Urothelium cell line (cell line): Measurements from ENCODE around the gene C1QTNF1.

Source experiments
- DNase-seq: peaks from one replicate; pipeline ENCODE4 v3.0.0; 2011; ENCODE audit warnings: low spot score, mixed read lengths
- FAIRE-seq: peaks from 2 replicates; lab custom pipeline; 2011; peaks lifted over from hg19 to GRCh38; lab: Jason Lieb, UNC

Gene C1QTNF1

DNA sequence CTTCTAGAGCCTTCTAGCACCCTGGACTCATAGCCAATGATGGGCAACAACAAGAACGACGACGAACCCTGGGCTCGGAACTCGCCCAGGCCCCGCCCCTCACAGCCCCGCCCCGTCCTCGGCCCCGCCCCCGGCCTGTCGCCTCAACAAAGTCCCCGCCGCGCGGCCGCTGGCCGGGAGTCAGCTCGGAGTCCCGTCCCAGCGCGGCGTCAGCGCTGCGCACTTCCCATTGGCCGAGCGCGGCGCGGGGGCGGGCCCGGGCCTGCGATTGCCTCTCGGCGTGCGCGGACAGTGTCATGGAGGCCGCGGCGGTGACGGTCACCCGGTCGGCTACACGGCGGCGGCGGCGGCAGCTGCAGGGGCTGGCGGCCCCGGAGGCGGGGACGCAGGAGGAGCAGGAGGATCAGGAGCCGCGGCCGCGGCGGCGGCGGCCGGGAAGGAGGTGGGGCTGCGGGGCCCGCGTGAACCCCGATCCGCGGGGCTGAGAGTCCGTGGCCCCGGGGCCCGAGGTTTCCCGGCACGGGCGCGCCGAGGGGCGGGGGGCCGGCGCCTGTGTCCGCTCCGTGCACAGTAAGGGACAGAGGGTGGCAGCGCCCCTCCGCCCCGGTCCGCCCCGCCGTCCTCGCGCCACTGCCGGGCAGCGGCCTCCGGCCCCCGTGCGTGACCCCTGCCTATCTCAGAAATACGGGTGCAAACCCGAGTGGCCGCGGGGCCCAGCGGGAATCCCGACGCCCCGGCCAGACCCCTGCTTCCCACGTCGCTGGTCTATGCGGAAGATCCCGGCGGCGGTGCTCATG, 50.9 kb downstream of the C1QTNF1 start, which contains the start of gene ENGASE:
ENGASE (plus strand) TSS at position 176 of the 797 bp plus-strand sequence; CDS start at position 297, 121 bp downstream.
- FAIRE-seq (peak; percentile 94), DNase-seq (peak; percentile 100)

DNA sequence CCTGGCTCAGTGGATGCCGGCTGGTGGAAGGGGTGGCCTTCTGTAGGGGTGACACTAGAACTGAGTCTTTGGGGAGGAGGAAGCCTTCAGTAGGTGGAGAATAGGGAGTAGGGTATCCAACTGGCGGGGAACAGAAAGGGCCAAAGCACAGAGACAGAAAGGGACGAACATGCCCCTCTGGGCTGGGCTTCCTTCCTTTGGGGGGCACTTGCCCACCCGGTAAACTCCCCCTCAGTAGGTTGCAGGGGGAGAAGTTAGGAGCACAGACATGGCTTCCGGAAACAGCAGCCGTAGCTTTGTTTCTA, 51.4 kb downstream of the C1QTNF1 start:
- DNase-seq (no peak), FAIRE-seq (no peak)

DNA sequence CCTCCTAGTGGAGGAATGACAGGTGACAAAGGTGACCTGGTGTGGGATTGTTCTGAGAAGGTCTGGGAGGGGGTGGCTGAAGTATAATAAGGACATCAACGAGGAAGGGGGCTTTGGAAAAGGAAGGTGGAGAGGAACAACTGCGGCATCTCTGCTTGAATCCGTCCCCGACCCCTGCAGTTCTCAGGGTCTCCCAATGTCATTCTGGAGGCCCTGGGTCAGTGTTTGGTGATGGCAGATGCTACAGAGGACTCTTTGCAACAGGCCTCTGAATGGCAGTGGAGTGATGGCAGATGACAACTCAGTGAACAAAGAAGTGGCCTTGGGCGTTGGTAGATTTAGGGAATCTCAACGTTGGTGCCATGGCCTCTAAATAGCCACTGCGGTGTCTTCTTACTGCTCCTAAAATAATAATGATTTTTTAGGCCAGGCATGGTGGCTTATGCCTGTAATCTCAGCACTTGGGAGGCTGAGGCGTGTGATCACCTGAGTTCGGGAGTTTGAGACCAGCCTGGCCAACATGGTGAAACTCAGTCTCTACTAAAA, 52.0 kb downstream of the C1QTNF1 start:
- no peak for FAIRE-seq
- no peak for DNase-seq

DNA sequence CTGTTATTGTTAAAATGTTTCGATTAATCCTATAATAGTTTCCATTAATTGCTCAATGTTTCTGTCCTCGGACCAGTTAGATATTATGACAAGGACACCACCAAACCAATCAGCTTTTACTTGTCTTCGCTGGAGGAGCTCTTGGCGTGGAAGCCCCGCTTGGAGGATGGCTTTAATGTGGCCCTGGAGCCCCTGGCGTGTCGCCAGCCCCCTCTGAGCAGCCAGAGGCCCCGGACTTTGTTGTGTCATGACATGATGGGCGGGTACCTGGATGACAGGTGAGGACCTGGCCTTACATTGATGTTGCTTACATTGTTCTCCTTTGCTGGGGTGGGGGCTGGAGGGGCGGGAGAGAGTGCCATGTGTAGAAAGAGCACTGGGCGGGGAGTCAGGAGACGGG, 53.6 kb downstream of the C1QTNF1 start:
- FAIRE-seq, result no peak
- DNase-seq, result no peak

DNA sequence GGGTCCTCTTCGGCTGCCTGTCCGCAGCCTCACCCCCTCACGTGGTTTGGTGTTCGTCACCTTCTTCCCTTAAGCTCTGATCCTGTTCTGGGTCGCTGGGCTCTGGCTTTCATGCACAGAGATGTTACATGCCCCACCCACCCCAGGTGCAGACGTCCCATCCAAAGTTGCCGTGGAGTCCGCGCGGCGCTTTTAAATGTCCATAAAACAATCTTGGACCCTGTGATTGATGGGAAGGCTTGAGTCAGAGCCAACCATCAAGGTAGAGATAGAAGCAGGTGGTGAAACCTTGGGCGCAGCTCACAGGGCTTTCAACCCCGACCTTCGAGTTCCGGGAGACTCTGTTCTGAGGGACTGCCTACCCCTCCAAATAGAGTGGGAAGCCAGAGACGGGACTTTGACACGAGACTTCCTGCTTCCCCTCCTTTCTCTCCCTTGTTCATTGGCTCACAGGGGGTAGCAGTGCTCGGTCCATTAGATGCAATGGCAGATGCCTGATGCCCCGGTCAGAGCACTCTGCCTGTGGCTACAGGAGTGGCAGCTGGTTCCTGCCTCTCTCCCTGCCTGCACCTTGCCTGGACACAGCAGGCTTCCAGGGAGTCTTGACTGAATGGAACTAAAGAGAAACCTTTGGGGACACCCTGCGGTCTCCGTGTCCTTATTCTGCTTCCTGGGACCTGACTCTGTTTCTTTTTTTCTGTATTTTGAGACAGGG, 54.7 kb downstream of the C1QTNF1 start:
- FAIRE-seq (no peak), DNase-seq (no peak)

DNA sequence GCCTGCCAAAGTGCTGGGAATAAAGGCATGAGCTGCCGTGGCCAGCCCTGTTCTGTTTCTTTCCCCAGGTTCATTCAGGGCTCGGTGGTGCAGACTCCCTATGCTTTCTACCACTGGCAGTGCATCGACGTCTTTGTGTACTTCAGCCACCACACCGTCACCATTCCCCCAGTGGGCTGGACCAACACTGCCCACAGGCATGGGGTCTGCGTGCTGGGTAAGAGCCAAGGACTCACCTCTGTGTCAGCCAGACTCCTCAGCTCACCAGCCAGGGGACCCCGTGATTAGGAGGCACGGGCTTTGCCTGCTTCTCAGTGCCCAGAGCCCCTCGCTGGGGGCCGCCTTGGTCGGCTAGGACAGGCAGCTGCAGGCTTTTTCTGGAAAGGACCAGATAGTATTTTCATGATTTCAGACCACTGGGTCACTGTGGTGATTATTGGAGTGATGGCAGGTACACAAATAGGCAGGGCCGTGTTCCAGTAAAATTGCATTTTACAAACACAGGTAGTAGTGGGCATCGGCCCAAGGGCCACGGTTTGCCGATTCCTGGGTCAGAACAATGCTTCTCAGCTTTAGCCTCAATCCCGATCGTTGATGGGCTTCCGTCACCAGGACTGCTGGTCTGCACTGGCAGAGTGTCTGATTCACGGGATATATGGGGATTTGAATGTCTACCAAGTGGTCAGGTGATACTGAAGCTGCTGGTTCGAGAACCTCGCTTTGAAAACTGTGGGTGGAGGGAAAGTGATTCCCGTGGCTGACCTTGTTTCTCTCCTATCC, 55.6 kb downstream of the C1QTNF1 start:
- no peak for DNase-seq
- FAIRE-seq, result peak; percentile 9

DNA sequence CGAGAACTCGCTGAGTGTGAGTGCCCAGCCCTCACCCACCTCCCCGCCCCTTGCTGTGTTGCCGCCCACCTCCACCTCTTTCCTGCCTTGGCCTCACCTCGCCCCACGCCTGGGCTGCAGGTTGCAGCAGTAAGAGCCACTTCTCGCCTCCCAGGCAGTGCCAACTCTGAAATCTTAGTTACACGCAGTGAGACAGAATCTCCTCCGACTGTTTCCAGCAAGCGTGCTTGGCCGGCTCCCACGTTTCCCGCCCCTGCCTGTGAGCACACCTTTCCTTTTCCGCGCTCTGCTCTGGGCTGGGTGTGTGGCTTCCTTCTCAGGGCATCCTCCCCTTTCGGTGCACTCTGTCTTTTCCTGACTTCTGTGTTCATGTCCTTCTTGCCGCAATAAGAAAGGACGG, 56.4 kb downstream of the C1QTNF1 start:
- DNase-seq (no peak), FAIRE-seq (no peak)

DNA sequence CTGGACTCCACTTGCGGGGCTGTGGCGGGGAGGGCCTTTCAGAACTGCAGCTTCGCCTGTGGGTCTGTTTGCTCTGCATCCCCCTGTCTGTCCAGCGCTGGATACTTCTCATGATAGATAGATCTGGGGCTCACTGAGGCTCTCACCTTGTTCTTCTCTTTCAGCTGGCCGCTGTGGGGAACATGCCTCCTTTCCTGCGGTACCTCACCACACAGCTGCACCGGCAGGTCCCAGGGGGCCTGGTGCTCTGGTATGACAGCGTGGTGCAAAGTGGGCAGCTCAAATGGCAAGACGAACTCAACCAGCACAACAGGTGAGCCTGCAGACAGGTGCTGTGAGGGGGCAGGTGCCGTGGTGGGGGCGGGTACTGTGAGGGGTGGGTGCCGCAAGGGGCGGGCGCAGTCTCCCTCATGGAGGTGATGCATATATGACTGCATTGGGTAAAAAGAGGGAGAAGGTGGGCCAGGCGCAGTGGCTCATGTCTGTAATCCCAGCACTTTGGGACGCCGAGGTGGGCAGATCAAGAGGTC, 56.9 kb downstream of the C1QTNF1 start:
- DNase-seq (no peak), FAIRE-seq (no peak)

DNA sequence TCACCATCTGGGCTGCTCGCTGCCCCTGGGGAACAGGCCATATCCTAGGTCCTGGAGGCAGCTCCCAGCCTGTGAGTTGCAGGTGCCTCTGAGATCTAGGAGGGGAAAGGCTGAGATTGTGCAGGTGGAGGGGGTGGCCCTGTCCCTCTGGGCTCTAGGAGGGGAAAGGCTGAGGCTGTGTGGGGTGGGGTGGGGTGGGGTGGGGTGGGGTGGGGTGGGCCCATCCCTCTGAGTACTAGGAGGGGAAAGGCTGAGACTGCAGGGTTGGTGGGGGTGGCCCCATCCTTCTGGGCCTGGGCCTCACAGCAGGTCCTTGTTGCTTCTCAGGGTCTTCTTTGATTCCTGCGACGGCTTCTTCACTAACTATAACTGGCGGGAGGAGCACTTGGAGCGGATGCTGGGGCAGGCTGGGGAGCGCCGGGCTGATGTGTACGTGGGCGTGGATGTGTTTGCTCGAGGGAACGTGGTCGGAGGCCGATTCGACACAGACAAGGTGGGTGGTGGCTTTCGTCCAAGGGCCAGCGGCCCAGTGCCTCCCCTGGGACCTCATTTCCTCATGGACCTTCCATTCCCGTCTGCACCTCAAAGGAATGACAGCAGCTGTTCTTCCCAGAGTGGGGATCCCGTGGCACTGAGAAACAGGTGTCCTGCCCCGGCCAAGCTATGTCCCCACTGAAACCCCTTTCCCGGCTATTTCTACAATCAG, 57.8 kb downstream of the C1QTNF1 start:
- DNase-seq (no peak), FAIRE-seq (no peak)

DNA sequence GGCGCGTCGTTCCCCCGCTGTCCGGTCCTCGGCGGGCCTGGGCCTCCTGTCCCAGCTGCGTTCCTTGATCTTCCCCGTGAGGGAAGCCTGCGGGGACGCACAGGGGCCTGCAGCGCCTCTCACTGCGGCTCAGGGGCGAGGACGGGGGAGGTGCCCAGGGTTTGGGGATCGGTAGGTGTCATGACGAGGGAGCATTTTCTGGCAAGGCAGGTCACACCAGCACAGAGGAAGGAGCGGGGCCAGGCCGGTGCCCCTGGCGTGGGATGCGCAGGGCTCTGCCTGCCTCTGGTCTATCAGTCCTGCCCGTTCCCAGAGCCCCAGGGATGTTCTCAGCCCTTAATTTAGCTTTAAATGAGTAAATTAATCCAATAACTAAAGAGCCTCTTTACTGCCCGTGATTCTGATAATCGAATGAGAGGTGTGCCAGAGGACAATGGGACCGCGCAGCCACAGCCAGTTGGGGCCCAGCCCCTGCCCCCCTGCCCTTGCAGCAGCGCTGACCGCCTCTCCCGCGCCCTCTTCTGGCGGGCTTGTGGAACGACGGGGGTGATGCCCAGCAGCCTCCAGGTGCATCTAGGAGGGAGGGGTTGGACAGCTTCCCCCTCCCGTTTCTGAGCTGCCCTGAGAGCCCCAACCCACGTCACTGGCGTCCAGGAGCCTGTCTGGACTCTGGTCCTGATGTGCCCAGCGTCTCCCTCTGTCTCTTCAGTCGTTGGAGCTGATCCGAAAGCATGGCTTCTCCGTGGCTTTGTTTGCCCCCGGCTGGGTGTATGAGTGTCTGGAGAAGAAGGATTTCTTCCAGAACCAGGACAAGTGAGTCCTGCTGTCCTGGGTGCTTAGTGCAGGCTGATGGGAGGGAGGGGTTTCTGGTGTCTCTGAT, 58.6 kb downstream of the C1QTNF1 start:
- FAIRE-seq (peak; percentile 35), DNase-seq (peak; percentile 83)

DNA sequence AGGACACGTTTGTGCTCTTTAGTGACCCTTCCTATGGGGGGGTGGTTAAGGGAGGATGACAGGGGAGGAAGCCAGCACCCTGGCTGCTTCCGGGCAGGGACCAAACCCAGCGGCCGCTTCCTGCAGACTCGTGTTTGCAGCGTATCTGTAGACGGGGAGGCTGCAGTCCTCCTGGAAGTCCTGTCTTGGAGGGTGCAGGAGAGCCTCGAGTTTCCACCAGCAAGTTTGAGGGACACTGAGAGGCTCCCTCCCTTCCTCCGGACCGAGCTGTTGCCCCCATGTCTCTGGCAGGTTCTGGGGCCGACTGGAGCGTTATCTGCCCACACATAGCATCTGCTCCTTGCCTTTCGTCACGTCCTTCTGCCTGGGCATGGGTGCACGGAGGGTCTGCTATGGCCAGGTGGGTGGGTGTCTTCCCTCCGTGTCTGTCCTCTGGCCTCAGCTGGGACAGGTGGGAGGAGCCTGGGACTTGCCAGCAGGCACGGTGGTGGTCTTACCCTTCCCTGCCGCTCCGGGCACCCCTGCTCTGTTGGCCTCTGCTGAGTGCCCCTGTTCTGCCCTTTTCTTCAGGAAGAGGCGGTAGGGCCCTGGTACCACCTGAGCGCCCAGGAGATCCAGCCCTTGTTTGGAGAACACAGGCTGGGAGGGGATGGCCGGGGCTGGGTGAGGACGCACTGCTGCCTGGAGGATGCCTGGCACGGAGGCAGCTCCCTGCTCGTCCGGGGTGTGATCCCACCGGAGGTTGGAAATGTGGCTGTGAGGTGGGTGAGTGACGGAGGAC, 59.4 kb downstream of the C1QTNF1 start:
- DNase-seq, result no peak
- no peak for FAIRE-seq

DNA sequence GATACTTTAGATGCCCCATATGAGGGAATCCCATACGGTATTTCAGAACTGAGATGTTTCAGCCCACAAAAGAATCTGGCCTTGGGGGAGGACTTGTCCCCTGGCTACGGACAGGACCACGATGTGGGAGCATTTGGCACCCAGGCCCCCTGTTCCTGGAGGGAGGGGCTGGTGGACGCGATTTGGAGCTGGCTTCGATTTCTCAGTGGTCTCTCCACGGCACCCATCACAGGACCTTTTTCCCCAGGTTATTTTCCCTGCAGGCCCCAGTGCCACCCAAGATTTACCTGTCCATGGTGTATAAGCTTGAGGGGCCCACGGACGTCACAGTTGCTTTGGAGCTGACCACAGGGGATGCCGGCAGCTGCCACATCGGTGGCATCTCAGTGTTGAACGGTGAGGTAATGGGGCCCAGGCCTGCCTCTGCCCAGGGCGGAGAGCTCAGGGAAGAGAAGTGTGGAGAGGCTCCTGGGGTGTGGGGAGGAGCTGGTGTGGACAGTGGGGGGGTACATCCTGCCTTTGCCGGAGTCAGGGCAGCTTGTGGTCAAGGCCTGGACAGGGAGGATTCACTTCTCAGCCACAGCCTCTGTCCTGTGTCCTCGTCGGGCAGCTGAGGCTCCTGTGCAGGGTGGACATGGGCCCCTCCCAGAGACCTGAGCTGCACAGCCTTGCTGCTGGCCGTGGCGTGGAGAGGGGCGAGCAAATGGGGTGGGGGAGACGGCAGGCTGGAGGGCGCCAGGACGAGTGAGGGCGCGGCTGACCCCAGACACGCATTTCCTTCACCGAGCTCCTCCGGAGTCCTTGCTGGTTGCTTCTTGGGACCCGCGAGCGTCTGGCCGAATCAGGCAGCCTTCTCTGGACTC, 60.6 kb downstream of the C1QTNF1 start:
- FAIRE-seq (no peak), DNase-seq (no peak)

DNA sequence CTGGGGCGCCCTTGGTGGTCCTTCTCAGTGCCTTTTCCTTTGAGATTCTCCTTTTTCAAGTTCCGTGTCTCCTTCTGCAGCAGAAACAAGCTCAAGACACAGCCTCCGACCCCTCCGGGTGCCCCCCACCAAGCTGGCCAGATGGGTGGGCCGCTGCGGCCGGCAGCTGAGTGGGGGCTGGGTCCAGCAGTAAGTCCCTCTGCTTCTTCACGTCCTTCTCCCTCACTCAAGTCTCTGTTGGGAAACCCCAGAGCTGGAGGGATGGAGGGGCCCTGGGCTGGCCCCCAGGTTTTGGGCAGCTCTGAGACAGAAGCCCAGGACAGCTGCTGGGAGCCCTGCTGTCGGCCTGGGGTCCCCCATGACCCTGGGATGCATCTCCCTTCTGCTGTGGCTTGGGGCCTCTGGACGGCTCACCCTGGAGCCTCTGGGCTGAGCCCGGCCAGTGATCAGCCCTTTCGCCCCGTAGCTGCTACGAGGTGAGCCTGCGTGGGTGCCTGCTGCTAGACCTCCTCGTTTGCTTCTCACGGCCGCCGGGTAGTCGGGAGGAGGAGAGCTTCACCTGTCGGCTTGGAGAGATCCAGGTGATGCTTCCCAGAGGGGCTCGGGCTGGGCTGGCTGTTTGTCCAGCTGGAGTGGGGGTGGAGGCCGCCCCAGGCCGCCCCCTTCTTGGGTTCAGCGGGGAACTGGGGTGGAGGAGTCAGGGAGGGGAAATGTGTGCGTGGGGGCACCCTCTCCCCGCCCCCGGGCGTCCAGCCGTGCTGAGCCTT, 61.4 kb downstream of the C1QTNF1 start:
- FAIRE-seq, result no peak
- DNase-seq, result no peak

DNA sequence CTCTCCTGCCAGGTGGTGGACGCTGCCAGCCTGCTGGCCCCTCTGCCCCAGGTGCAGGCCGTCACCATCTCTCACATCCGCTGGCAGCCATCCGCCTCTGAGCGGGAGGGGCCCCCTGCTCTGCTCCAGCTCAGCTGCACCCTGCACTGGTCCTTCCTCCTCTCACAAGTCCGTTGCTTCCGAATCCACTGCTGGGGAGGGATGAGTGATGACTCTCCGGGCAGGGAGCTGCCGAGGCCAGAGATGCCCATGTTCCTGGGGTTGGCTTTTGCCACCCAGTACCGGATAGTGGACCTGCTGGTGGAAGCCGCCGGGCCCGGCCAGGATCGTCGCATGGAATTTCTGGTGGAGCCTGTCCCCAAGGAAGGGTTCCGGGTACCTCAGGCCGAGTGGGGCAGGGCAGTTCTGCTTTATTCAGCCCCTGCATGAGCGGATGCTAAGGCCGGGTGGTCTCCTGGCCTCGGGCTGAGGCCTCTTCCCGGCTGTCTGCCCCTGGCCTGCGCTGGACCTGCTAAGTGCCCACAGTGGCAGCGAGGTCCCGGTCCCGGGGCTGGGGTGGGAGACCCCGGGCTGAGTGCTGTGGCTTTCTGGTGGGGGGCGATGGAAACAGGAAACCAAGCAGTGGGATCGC, 62.1 kb downstream of the C1QTNF1 start:
- FAIRE-seq (no peak), DNase-seq (no peak)

DNA sequence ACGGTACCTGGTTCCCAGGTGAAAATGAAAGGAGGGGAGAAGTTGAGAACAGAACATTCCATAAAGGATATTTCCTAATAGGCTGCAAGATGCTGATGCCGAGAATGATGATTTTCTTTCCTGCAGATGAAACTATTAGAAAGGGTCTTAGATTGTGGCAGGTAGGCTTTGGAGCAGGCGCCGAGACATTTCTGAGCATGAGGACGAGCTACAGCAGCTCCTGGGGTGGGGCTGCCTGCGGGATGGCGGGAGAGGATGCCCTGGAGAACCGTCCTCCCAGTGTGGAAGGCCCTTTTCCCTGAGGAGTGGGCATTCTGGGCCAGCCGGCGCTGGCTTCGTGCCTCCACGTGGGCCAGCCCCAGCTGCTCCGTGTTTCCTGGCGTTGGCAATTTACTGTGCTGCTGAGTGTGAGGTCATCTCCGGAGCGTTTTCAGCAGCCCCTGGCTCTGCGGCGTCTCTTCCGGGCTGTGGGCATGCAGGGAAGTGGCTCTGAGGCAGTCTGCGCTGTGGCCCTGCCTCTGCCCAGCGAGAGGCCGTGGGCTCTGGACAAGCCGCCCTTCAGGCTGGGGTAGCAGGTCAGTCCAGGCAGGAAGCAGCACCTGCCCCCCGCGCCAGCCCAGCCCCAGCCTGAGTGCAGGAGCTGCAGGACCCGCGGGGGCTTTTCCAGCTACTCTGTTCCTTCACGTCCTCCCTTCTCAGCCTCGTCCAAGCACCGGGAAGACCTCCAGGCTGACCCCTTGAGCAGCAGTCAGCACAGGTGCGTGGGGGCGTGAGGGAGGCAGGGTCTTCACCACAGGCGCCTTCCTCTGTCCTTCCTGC, 62.8 kb downstream of the C1QTNF1 start:
- FAIRE-seq, result no peak
- no peak for DNase-seq
